Natural killer cell (primary cell): ENCODE results near the gene PRODH. TPM values are rescaled to one million over a fixed set of nuclear protein-coding genes. Genes with fewer than 3 reads are reported as not detected.
"Not testable (repeated sequence)": the region's sequence is repeated elsewhere in the genome, so short reads cannot be mapped to it uniquely, and the experiment has no call there.

ENCODE experiments used
- ATAC-seq, 3 donors: fragments of 150-1000 bp in 2 of 3; fragments of 200-7000 bp in 1 of 3; cut with Tn5 transposase; 1 replicate in 1 of 3; 2 replicates in 2 of 3; pipeline ENCODE4 v1.10.0; 2021; ENCODE audit warnings: mild to moderate bottlenecking in 2 of 3, moderate library complexity in 2 of 3
- DNase-seq, 2 donors: peaks; one replicate each; pipeline versions ENCODE4 v3.0.0 to v3.0.0-alpha.2; 2013 to 2021; ENCODE audit warnings: mixed read lengths in 1 of 2
- H3K27ac ChIP-seq: one replicate; pipeline ENCODE4 v1.5.1; 2013; ENCODE audit warnings: mild to moderate bottlenecking, low read length
- H3K27me3 ChIP-seq: one replicate; pipeline ENCODE4 v1.6.1; 2013; ENCODE audit warnings: low read length; ENCODE audit not compliant: control insufficient read depth, insufficient read depth
- H3K36me3 ChIP-seq: one replicate; pipeline ENCODE4 v1.6.1; 2013; ENCODE audit warnings: low read length; ENCODE audit not compliant: control insufficient read depth, insufficient read depth
- H3K4me1 ChIP-seq: one replicate; pipeline ENCODE4 v1.6.1; 2013; ENCODE audit warnings: low read length; ENCODE audit not compliant: control insufficient read depth, insufficient read depth
- H3K4me3 ChIP-seq: one replicate; pipeline ENCODE4 v1.5.1; 2013; ENCODE audit warnings: low read length
- H3K9me3 ChIP-seq: one replicate; pipeline ENCODE4 v1.6.1; 2013; ENCODE audit warnings: low read length; ENCODE audit not compliant: control insufficient read depth, insufficient read depth
- H3K27ac Mint-ChIP-seq, 2 donors: one replicate each; pipeline ENCODE4 v1.8.0; 2022; ENCODE audit warnings: mild to moderate bottlenecking in 2 of 2, mixed read lengths in 2 of 2, moderate library complexity in 1 of 2
- H3K27me3 Mint-ChIP-seq, 2 donors: one replicate each; pipeline ENCODE4 v1.8.0; 2022; ENCODE audit warnings: low read depth in 2 of 2, mixed read lengths in 2 of 2
- H3K36me3 Mint-ChIP-seq: one replicate; pipeline ENCODE4 v1.8.0; 2022; ENCODE audit warnings: mixed read lengths
- H3K4me1 Mint-ChIP-seq, 2 donors: one replicate each; pipeline ENCODE4 v1.8.0; 2022; ENCODE audit warnings: mixed read lengths in 2 of 2
- H3K4me3 Mint-ChIP-seq: one replicate; pipeline ENCODE4 v1.8.0; 2022; ENCODE audit warnings: mild to moderate bottlenecking, moderate library complexity, mixed read lengths
- H3K9me3 Mint-ChIP-seq, 2 donors: one replicate each; pipeline ENCODE4 v1.8.0; 2022; ENCODE audit warnings: mixed read lengths in 2 of 2
- CTCF ChIP-seq: fragments of 200-600 bp; IDR thresholded peaks from one replicate; pipeline ENCODE4 v1.8.0; 2022; ENCODE audit warnings: antibody characterized with exemption
- WGBS: methylation state at CpG from one replicate; pipeline ENCODE4 v1.1.7; 2013; ENCODE audit warnings: missing lambda C conversion rate; ENCODE audit not compliant: insufficient coverage; 5-methylcytosine and 5-hydroxymethylcytosine counted together
- intact Hi-C: fragments of 100-400 bp; cut with micrococcal nuclease; formaldehyde crosslinking; loops from one replicate; pipeline ENCODE4 v1.14.2; 2022
- total RNA-seq, 4 donors: library from RNA; stranded (reverse); fragments of 120-200 nt in 1 of 4; gene quantifications; one replicate each; pipeline versions ENCODE4 v1.2.3 to v1.2.4, GENCODE V29; 2013 to 2022

PRODH gene
- total RNA-seq, 3 donors from 2014 or later (not counting 1 experiment from before 2014, with no cell fraction given), result not detected

- Mint-ChIP-seq H3K4me1 (no peaks in the 10 kb centered on the region), H3K27ac (no peak overlapping the region), H3K27me3 (no peaks in the 10 kb centered on the region), H3K4me3 (no peak overlapping the region), H3K36me3 (no peaks in the 10 kb centered on the region), H3K9me3 (peaks cover 0 to 3% of the 10 kb centered on the region in 2 donors)
- intact Hi-C loops, result no loop called here
- no peak for ATAC-seq
- DNase-seq, result no peak
- no peaks in the 10 kb centered on the region for H3K9me3 ChIP-seq
- no peaks in the 10 kb centered on the region for H3K4me1 ChIP-seq
- H3K27me3 ChIP-seq, result no peaks in the 10 kb centered on the region
- WGBS, result no CpG with 5 or more reads among the region's 8 CpGs
- H3K27ac ChIP-seq, result no peak overlapping the region
- H3K4me3 ChIP-seq, result no peak overlapping the region
- TF ChIP-seq CTCF, result no peak
- H3K36me3 ChIP-seq, result no peaks in the 10 kb centered on the region
These were observed 48.0 kb downstream of the PRODH start for GRCh38 chr22:18888115-18888514.

GRCh38 chr22:18884465-18884864 lies 51.6 kb downstream of the PRODH start:
- H3K36me3 Mint-ChIP-seq, H3K36me3 ChIP-seq, DNase-seq, H3K27ac ChIP-seq, ATAC-seq, intact Hi-C loops, H3K4me1 ChIP-seq, H3K9me3 ChIP-seq, H3K4me3 ChIP-seq, H3K4me3 Mint-ChIP-seq, H3K27me3 Mint-ChIP-seq, H3K9me3 Mint-ChIP-seq, H3K27me3 ChIP-seq, H3K27ac Mint-ChIP-seq, H3K4me1 Mint-ChIP-seq: not testable (repeated sequence)
- WGBS, result 96% methylated on average over 3 of the region's 4 CpGs

- H3K36me3 Mint-ChIP-seq, H3K27me3 Mint-ChIP-seq, H3K27ac Mint-ChIP-seq, H3K4me1 Mint-ChIP-seq, H3K4me3 Mint-ChIP-seq, H3K27ac ChIP-seq, H3K4me3 ChIP-seq, H3K27me3 ChIP-seq, intact Hi-C loops, H3K9me3 Mint-ChIP-seq, ATAC-seq, H3K4me1 ChIP-seq, H3K9me3 ChIP-seq, H3K36me3 ChIP-seq: not testable (repeated sequence)
- DNase-seq, result peak in 1 of 2 donors; percentile 73
- WGBS, result no CpG with 5 or more reads among the region's 3 CpGs
These were observed 54.8 kb downstream of the PRODH start for GRCh38 chr22:18881260-18881659.

Other genes starting within 250 kb of the PRODH start
- gene DGCR6, start 30.0 kb downstream of the PRODH start, total RNA-seq, result 1 to 10 TPM; 5.8 to 8.2 (median 8.1) TPM
- gene DGCR2, start 186.1 kb upstream of the PRODH start, total RNA-seq, result 10 to 100 TPM; 27.5 to 44.1 (median 41.3) TPM
- gene TSSK2, start 195.0 kb upstream of the PRODH start, total RNA-seq, result not detected
- 10 to 100 TPM; 47.6 to 51.6 (median 47.7) TPM for gene ESS2, start 208.4 kb upstream of the PRODH start, total RNA-seq
- gene GSC2, start 214.0 kb upstream of the PRODH start, total RNA-seq, result not detected
- 10 to 100 TPM; 24.8 to 29.6 (median 26.9) TPM for gene SLC25A1, start 242.4 kb upstream of the PRODH start, total RNA-seq